HG03354 (cell line): ENCODE measurements around the gene WDR27.

Experiments
- ATAC-seq: cut with Tn5 transposase; IDR thresholded peaks from one replicate; pipeline ENCODE4 v1.9.1; 2021; ENCODE audit warnings: mild to moderate bottlenecking; ENCODE audit not compliant: unreplicated experiment, poor library complexity, severe bottlenecking

Gene WDR27

GRCh38 chr6:169425628-169426370 lies 276.0 kb downstream of the WDR27 start:
- ATAC-seq: no peak

- no peak for ATAC-seq
These were observed 277.0 kb downstream of the WDR27 start for GRCh38 chr6:169424821-169425240.

- ATAC-seq: no peak
These were observed 277.6 kb downstream of the WDR27 start for GRCh38 chr6:169424149-169424804.

GRCh38 chr6:169421586-169422264 lies 280.1 kb downstream of the WDR27 start:
- ATAC-seq: no peak

GRCh38 chr6:169420912-169421543 lies 280.8 kb downstream of the WDR27 start:
- ATAC-seq: peak; percentile 51

GRCh38 chr6:169417101-169417500 lies 284.7 kb downstream of the WDR27 start:
- ATAC-seq: no peak

DNA sequence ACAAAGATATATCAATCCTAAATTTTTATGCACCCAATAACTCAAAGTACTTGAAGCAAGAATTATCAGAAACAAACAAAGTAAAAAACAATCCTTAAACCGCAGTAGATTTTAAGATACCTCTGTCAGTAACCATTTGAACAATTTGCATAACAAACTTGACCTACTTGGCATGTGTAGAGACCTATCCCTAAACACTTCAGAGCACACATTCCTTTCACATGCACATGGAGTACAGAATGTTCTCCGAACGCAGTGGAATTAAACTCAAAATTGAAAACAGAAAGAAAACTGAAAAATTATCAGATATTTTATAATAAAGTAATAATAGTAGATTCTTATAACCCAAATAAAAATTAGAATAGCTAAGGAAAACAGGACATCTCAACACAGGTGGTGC lies 285.6 kb downstream of the WDR27 start:
- no peak for ATAC-seq

- ATAC-seq: no peak
These were observed 286.6 kb downstream of the WDR27 start for GRCh38 chr6:169415179-169415578.

GRCh38 chr6:169411722-169412121 lies 290.1 kb downstream of the WDR27 start:
- ATAC-seq: no peak

GRCh38 chr6:169411296-169411695 lies 290.5 kb downstream of the WDR27 start:
- ATAC-seq: no peak

- no peak for ATAC-seq
These were observed 292.0 kb downstream of the WDR27 start for GRCh38 chr6:169409742-169410312.

GRCh38 chr6:169407325-169407724 lies 294.5 kb downstream of the WDR27 start:
- no peak for ATAC-seq
